ENCODE results near the gene BUD31. TPM values are rescaled to one million over a fixed set of nuclear protein-coding genes. Genes with fewer than 3 reads are reported as not detected.

The BUD31 gene
- total and polyA plus RNA-seq, 10 of the 15 experiments (the other 5 are each of a cell fraction or from before 2014, with no cell fraction given) = 74.2 to 317 (median 130) TPM

GRCh38 chr7:99380823-99381663 is 27.7 kb upstream of the BUD31 start (continued):
- TF ChIP-seq RFX5 (IDR thresholded peaks at IDR 0.05; ENCODE audit: low read depth, low read length) = no peak
- no peak for TF ChIP-seq JUND (IDR thresholded peaks at IDR 0.05; ENCODE audit: low read depth, low read length)
- peak; percentile 50 for TF ChIP-seq PAX5 (IDR thresholded peaks at IDR 0.05; ENCODE audit: borderline replicate concordance, low read depth, low read length)
- peak; percentile 64; the same call in 1 of the 2 replicates for TF ChIP-seq CREM (IDR thresholded peaks at IDR 0.05; ENCODE audit: low read depth)
- TF ChIP-seq POLR2AphosphoS5 (IDR thresholded peaks at IDR 0.05; ENCODE audit: low read length) = peak; percentile 93
- no peak for TF ChIP-seq BCLAF1 (IDR thresholded peaks at IDR 0.05)
- TF ChIP-seq SMAD5 (IDR thresholded peaks at IDR 0.05; ENCODE audit: low read depth) = peak; percentile 64; the same call in 1 of the 2 replicates
- TF ChIP-seq, protein P1, sequence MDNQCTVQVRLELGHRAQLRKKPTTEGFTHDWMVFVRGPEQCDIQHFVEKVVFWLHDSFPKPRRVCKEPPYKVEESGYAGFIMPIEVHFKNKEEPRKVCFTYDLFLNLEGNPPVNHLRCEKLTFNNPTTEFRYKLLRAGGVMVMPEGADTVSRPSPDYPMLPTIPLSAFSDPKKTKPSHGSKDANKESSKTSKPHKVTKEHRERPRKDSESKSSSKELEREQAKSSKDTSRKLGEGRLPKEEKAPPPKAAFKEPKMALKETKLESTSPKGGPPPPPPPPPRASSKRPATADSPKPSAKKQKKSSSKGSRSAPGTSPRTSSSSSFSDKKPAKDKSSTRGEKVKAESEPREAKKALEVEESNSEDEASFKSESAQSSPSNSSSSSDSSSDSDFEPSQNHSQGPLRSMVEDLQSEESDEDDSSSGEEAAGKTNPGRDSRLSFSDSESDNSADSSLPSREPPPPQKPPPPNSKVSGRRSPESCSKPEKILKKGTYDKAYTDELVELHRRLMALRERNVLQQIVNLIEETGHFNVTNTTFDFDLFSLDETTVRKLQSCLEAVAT (IDR thresholded peaks at IDR 0.05) = peak; percentile 89
- TF ChIP-seq, protein P2, sequence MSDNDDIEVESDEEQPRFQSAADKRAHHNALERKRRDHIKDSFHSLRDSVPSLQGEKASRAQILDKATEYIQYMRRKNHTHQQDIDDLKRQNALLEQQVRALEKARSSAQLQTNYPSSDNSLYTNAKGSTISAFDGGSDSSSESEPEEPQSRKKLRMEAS (IDR thresholded peaks at IDR 0.05; ENCODE audit: low read depth, low read length) = peak; percentile 93
- peak; percentile 69; the same call in 1 of the 2 replicates for TF ChIP-seq SIN3A (IDR thresholded peaks at IDR 0.05; ENCODE audit: low read depth, low read length)
- no peak for TF ChIP-seq YY1 (IDR thresholded peaks at IDR 0.05; ENCODE audit: low read depth, low read length)
- TF ChIP-seq HDAC6 (IDR thresholded peaks at IDR 0.05; ENCODE audit: unreplicated experiment) = peak; percentile 43
- peak; percentile 45; the same call in 1 of the 2 replicates for TF ChIP-seq SMARCA5 (IDR thresholded peaks at IDR 0.05)
- no peak for TF ChIP-seq MYB (IDR thresholded peaks at IDR 0.05; ENCODE audit: borderline replicate concordance, low read depth, low read length)
- TF ChIP-seq, protein P3, sequence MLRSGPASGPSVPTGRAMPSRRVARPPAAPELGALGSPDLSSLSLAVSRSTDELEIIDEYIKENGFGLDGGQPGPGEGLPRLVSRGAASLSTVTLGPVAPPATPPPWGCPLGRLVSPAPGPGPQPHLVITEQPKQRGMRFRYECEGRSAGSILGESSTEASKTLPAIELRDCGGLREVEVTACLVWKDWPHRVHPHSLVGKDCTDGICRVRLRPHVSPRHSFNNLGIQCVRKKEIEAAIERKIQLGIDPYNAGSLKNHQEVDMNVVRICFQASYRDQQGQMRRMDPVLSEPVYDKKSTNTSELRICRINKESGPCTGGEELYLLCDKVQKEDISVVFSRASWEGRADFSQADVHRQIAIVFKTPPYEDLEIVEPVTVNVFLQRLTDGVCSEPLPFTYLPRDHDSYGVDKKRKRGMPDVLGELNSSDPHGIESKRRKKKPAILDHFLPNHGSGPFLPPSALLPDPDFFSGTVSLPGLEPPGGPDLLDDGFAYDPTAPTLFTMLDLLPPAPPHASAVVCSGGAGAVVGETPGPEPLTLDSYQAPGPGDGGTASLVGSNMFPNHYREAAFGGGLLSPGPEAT (IDR thresholded peaks at IDR 0.05; ENCODE audit: low read depth) = peak; percentile 9
- TF ChIP-seq SUPT20H (IDR thresholded peaks at IDR 0.05; ENCODE audit: borderline replicate concordance, control insufficient read depth, low read depth, low read length) = no peak
- TF ChIP-seq SREBF1 (IDR thresholded peaks at IDR 0.05; ENCODE audit: low read length) = no peak
- TF ChIP-seq, protein P4, sequence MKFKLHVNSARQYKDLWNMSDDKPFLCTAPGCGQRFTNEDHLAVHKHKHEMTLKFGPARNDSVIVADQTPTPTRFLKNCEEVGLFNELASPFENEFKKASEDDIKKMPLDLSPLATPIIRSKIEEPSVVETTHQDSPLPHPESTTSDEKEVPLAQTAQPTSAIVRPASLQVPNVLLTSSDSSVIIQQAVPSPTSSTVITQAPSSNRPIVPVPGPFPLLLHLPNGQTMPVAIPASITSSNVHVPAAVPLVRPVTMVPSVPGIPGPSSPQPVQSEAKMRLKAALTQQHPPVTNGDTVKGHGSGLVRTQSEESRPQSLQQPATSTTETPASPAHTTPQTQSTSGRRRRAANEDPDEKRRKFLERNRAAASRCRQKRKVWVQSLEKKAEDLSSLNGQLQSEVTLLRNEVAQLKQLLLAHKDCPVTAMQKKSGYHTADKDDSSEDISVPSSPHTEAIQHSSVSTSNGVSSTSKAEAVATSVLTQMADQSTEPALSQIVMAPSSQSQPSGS (IDR thresholded peaks at IDR 0.05; ENCODE audit: low read length) = no peak
- TF ChIP-seq, protein P5, sequence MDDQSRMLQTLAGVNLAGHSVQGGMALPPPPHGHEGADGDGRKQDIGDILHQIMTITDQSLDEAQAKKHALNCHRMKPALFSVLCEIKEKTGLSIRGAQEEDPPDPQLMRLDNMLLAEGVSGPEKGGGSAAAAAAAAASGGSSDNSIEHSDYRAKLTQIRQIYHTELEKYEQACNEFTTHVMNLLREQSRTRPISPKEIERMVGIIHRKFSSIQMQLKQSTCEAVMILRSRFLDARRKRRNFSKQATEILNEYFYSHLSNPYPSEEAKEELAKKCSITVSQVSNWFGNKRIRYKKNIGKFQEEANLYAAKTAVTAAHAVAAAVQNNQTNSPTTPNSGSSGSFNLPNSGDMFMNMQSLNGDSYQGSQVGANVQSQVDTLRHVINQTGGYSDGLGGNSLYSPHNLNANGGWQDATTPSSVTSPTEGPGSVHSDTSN (IDR thresholded peaks at IDR 0.05; ENCODE audit: insufficient replicate concordance, low read depth, low read length) = no peak
- no peak for TF ChIP-seq JUNB (IDR thresholded peaks at IDR 0.05)
- peak; percentile 81 for TF ChIP-seq NR2F1 (conservative IDR thresholded peaks at IDR 0.05)
- no peak for TF ChIP-seq RUNX3 (IDR thresholded peaks at IDR 0.05; ENCODE audit: low read length)
